ENCODE measurements around the gene ARHGDIA.

Gene ARHGDIA

GRCh38 chr17:81888105-81888987 lies 17.2 kb upstream of the ARHGDIA start:
- DNase-seq (ENCODE audit: low spot score) = no peak

- no peak for DNase-seq (ENCODE audit: low spot score)
Observed at GRCh38 chr17:81885869-81886548, 14.9 kb upstream of the ARHGDIA start.

- DNase-seq (ENCODE audit: low spot score) = no peak
Observed at GRCh38 chr17:81885454-81885853, 14.3 kb upstream of the ARHGDIA start.

GRCh38 chr17:81884968-81885367 lies 13.8 kb upstream of the ARHGDIA start:
- no peak for DNase-seq (ENCODE audit: low spot score)

GRCh38 chr17:81884520-81884919 lies 13.4 kb upstream of the ARHGDIA start:
- no peak for DNase-seq (ENCODE audit: low spot score)

GRCh38 chr17:81879121-81879520 lies 8.0 kb upstream of the ARHGDIA start:
- DNase-seq (ENCODE audit: low spot score) = no peak

GRCh38 chr17:81878294-81878693 lies 7.2 kb upstream of the ARHGDIA start:
- DNase-seq (ENCODE audit: low spot score) = no peak

GRCh38 chr17:81877569-81877968 lies 6.4 kb upstream of the ARHGDIA start:
- DNase-seq (ENCODE audit: low spot score) = no peak

- DNase-seq (ENCODE audit: low spot score) = peak; percentile 94
Observed at GRCh38 chr17:81871387-81872230, 472 bp upstream of the ARHGDIA start.

GRCh38 chr17:81870131-81870980 lies 781 bp downstream of the ARHGDIA start:
- peak; percentile 36 for DNase-seq (ENCODE audit: low spot score)

GRCh38 chr17:81869221-81870130 lies 1.7 kb downstream of the ARHGDIA start:
- DNase-seq (ENCODE audit: low spot score) = no peak

GRCh38 chr17:81868674-81869220 lies 2.4 kb downstream of the ARHGDIA start:
- no peak for DNase-seq (ENCODE audit: low spot score)

GRCh38 chr17:81867991-81868673 lies 3.0 kb downstream of the ARHGDIA start:
- no peak for DNase-seq (ENCODE audit: low spot score)

GRCh38 chr17:81867170-81867990 lies 3.8 kb downstream of the ARHGDIA start:
- no peak for DNase-seq (ENCODE audit: low spot score)

- DNase-seq (ENCODE audit: low spot score) = no peak
Observed at GRCh38 chr17:81866440-81867169, 4.5 kb downstream of the ARHGDIA start.

GRCh38 chr17:81865733-81866439 lies 5.3 kb downstream of the ARHGDIA start:
- no peak for DNase-seq (ENCODE audit: low spot score)

GRCh38 chr17:81865358-81865732 lies 5.8 kb downstream of the ARHGDIA start:
- DNase-seq (ENCODE audit: low spot score) = no peak

All from CD4-positive, alpha-beta T cell treated with Interleukin-6 at 100 ng/mL for 8 hours (primary cell).